Stimulated activated CD4-positive, alpha-beta T cell treated with anti-CD3 and anti-CD28 coated beads, Interleukin-2, amount 100 ng/mL, for 48 hours (primary cell): ENCODE results near the gene WDR54.
A peak's percentile ranks its signal among the peaks of the same experiment; 100 is the strongest.
"Not testable (repeated sequence)": the region's sequence is repeated elsewhere in the genome, so short reads cannot be mapped to it uniquely, and the experiment has no call there.

ENCODE experiments used
- DNase-seq, 2 donors: peaks; one replicate each; pipeline ENCODE4 v3.0.0-alpha.2; 2020

The WDR54 gene

GRCh38 chr2:74436111-74436805 lies 14.7 kb downstream of the WDR54 start:
- no peak for DNase-seq

- DNase-seq: no peak
Measured at GRCh38 chr2:74436848-74437695, 15.5 kb downstream of the WDR54 start.

- DNase-seq: no peak
Measured at GRCh38 chr2:74438248-74438647, 16.7 kb downstream of the WDR54 start.

- DNase-seq: no peak
Measured at GRCh38 chr2:74439373-74439772, 17.8 kb downstream of the WDR54 start.

GRCh38 chr2:74439803-74440377 lies 18.4 kb downstream of the WDR54 start:
- DNase-seq: no peak

GRCh38 chr2:74440378-74441169 lies 19.0 kb downstream of the WDR54 start:
- DNase-seq: peak in 1 of 2 donors; percentile 49

GRCh38 chr2:74441170-74441689 lies 19.7 kb downstream of the WDR54 start:
- no peak for DNase-seq

GRCh38 chr2:74441690-74442482 lies 20.4 kb downstream of the WDR54 start, which contains the start of gene RTKN:
Gene RTKN (minus strand): TSS chr2:74441937. CDS start chr2:74441816, 121 bp downstream.
- no peak for DNase-seq

GRCh38 chr2:74442483-74443297 lies 21.2 kb downstream of the WDR54 start:
- not testable (repeated sequence) for DNase-seq

- no peak for DNase-seq
Measured at GRCh38 chr2:74444498-74445318, 23.2 kb downstream of the WDR54 start.

GRCh38 chr2:74447230-74447999 lies 25.9 kb downstream of the WDR54 start:
- no peak for DNase-seq

GRCh38 chr2:74448771-74449170 lies 27.2 kb downstream of the WDR54 start:
- DNase-seq: no peak

GRCh38 chr2:74450570-74451190 lies 29.1 kb downstream of the WDR54 start:
- DNase-seq: no peak

- peak; percentile 96 to 98 for DNase-seq
Measured at GRCh38 chr2:74454654-74455511, 33.4 kb downstream of the WDR54 start, which contains the start of gene INO80B. Gene INO80B (plus strand): TSS chr2:74455087. CDS start chr2:74455117, 30 bp downstream.

GRCh38 chr2:74457129-74457548 lies 35.6 kb downstream of the WDR54 start:
- no peak for DNase-seq

GRCh38 chr2:74457549-74458131 lies 36.1 kb downstream of the WDR54 start:
- peak; percentile 63 to 68 for DNase-seq
